WTC11 (cell line): ENCODE results near the gene MELK. TPM values are rescaled to one million over a fixed set of nuclear protein-coding genes. Genes with fewer than 3 reads are reported as not detected.

Experiments used
- ATAC-seq: fragments of 200-7000 bp; cut with Tn5 transposase; 2 replicates; pipeline ENCODE4 v1.10.0; 2021; ENCODE audit warnings: mild to moderate bottlenecking, moderate library complexity
- CTCF ChIA-PET: fragments of 300-600 bp; sonication (Branson Sonifier 250); formaldehyde crosslinking; loops from one replicate; lab custom pipeline; 2021; ENCODE audit warnings: antibody characterized with exemption; lab: Charles Lee
- POLR2A ChIA-PET: fragments of 350-600 bp; sonication (Branson Sonifier 250); formaldehyde crosslinking; loops from one replicate; lab custom pipeline; 2021; ENCODE audit warnings: antibody characterized with exemption; lab: Charles Lee
- DNase-seq: peaks from one replicate; pipeline ENCODE4 v3.0.0; 2021; ENCODE audit warnings: low spot score
- H3K27ac Mint-ChIP-seq: 2 replicates; pipeline ENCODE4 v1.8.0; 2021; ENCODE audit warnings: mixed read lengths
- H3K27me3 Mint-ChIP-seq: 2 replicates; pipeline ENCODE4 v1.8.0; 2021; ENCODE audit warnings: low read depth, mild to moderate bottlenecking, moderate library complexity, mixed read lengths
- H3K36me3 Mint-ChIP-seq: 2 replicates; pipeline ENCODE4 v1.8.0; 2021; ENCODE audit warnings: mixed read lengths
- H3K4me1 Mint-ChIP-seq: 2 replicates; pipeline ENCODE4 v1.8.0; 2022; ENCODE audit warnings: mixed read lengths
- H3K4me3 Mint-ChIP-seq: 2 replicates; pipeline ENCODE4 v1.8.0; 2021; ENCODE audit warnings: mild to moderate bottlenecking, moderate library complexity, mixed read lengths
- H3K9me3 Mint-ChIP-seq: 2 replicates; pipeline ENCODE4 v1.8.0; 2021; ENCODE audit warnings: mixed read lengths
- EMX1 ChIP-seq: fragments of 250-450 bp; sonication (Bioruptor Pico); IDR thresholded peaks from 2 replicates; pipeline ENCODE4 v1.8.0; 2021; ENCODE audit warnings: mild to moderate bottlenecking
- FOXK1 ChIP-seq: sonication (generic); formaldehyde crosslinking; IDR thresholded peaks from 2 replicates; pipeline ENCODE4 v1.8.0; 2022; ENCODE audit warnings: mild to moderate bottlenecking, moderate library complexity, missing genetic modification reagents
- JUN ChIP-seq: sonication (generic); formaldehyde crosslinking; IDR thresholded peaks from 2 replicates; pipeline ENCODE4 v1.8.0; 2023; ENCODE audit warnings: mild to moderate bottlenecking, missing genetic modification reagents
- MXD4 ChIP-seq: fragments of 250-450 bp; sonication (Bioruptor Pico); IDR thresholded peaks from 2 replicates; pipeline ENCODE4 v1.8.0; 2021; ENCODE audit warnings: mild to moderate bottlenecking, moderate library complexity, borderline replicate concordance
- ZBTB21 ChIP-seq: sonication (generic); formaldehyde crosslinking; IDR thresholded peaks from 2 replicates; pipeline ENCODE4 v1.8.1; 2023; ENCODE audit warnings: mild to moderate bottlenecking, missing genetic modification reagents, borderline replicate concordance
- ZNF219 ChIP-seq: sonication (generic); formaldehyde crosslinking; IDR thresholded peaks from 2 replicates; pipeline ENCODE4 v1.8.0; 2023; ENCODE audit warnings: missing genetic modification reagents, mild to moderate bottlenecking, borderline replicate concordance
- ZNF423 ChIP-seq: fragments of 250-450 bp; sonication (Bioruptor Pico); IDR thresholded peaks from 2 replicates; pipeline ENCODE4 v2.1.2; 2022; ENCODE audit warnings: mild to moderate bottlenecking, moderate library complexity
- total RNA-seq: library from RNA; stranded (reverse); gene quantifications from 3 replicates; pipeline ENCODE4 v1.2.3, GENCODE V29; 2021
- TF ChIP-seq, protein P1 (sequence below): sonication (generic); formaldehyde crosslinking; IDR thresholded peaks from 2 replicates; pipeline ENCODE4 v1.8.1; 2023; ENCODE audit warnings: mild to moderate bottlenecking, missing genetic modification reagents
- TF ChIP-seq, protein P2 (sequence below): sonication (generic); formaldehyde crosslinking; IDR thresholded peaks from 2 replicates; pipeline ENCODE4 v1.8.1; 2022; ENCODE audit warnings: low read depth, mild to moderate bottlenecking, moderate library complexity, missing genetic modification reagents, borderline replicate concordance
- TF ChIP-seq, protein P3 (sequence below): fragments of 250-450 bp; sonication (Bioruptor Pico); conservative IDR thresholded peaks from 2 replicates; pipeline ENCODE4 v1.9.0; 2021; ENCODE audit warnings: mild to moderate bottlenecking
- TF ChIP-seq, protein P4 (sequence below): sonication (generic); formaldehyde crosslinking; IDR thresholded peaks from 2 replicates; pipeline ENCODE4 v1.8.1; 2022; ENCODE audit warnings: mild to moderate bottlenecking, moderate library complexity, missing genetic modification reagents
- TF ChIP-seq, protein P5 (sequence below): fragments of 250-450 bp; sonication (Bioruptor Pico); IDR thresholded peaks from 2 replicates; pipeline ENCODE4 v1.9.0; 2021; ENCODE audit warnings: mild to moderate bottlenecking

The MELK gene
- total RNA-seq, 1 experiment from 2014 or later = 53.2 TPM

DNA sequence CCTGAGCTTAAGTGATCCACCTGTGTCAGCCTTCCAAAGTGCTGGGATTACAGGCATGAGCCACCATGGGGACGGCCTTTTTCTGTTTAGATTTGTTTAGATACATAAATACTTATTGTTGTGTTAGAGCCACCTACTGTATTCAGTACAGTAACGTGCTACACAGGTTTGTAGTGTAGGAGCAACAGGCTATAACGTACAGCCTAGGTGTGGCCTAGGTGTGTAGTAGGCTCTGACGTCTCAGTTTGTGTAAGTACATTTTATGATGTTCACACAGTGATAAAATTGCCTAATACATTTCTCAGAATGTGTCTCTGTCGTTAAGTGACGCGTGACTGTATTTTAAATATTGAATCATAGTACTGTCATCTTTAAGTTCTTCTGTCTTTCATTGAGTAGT lies 84.1 kb downstream of the MELK start:
- Mint-ChIP-seq H3K36me3 (peaks cover 38% of the 10 kb centered on the region), H3K4me3 (no peak overlapping the region), H3K4me1 (no peaks in the 10 kb centered on the region), H3K9me3 (no peaks in the 10 kb centered on the region), H3K27ac (no peak overlapping the region), H3K27me3 (no peaks in the 10 kb centered on the region)
- ATAC-seq (no peak), DNase-seq (no peak)
- TF ChIP-seq, protein P1, sequence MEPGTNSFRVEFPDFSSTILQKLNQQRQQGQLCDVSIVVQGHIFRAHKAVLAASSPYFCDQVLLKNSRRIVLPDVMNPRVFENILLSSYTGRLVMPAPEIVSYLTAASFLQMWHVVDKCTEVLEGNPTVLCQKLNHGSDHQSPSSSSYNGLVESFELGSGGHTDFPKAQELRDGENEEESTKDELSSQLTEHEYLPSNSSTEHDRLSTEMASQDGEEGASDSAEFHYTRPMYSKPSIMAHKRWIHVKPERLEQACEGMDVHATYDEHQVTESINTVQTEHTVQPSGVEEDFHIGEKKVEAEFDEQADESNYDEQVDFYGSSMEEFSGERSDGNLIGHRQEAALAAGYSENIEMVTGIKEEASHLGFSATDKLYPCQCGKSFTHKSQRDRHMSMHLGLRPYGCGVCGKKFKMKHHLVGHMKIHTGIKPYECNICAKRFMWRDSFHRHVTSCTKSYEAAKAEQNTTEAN (CRISPR knock-in tag) = no peak
- TF ChIP-seq, protein P2, sequence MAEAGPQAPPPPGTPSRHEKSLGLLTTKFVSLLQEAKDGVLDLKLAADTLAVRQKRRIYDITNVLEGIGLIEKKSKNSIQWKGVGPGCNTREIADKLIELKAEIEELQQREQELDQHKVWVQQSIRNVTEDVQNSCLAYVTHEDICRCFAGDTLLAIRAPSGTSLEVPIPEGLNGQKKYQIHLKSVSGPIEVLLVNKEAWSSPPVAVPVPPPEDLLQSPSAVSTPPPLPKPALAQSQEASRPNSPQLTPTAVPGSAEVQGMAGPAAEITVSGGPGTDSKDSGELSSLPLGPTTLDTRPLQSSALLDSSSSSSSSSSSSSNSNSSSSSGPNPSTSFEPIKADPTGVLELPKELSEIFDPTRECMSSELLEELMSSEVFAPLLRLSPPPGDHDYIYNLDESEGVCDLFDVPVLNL (CRISPR knock-in tag) = no peak
- TF ChIP-seq, protein P3, sequence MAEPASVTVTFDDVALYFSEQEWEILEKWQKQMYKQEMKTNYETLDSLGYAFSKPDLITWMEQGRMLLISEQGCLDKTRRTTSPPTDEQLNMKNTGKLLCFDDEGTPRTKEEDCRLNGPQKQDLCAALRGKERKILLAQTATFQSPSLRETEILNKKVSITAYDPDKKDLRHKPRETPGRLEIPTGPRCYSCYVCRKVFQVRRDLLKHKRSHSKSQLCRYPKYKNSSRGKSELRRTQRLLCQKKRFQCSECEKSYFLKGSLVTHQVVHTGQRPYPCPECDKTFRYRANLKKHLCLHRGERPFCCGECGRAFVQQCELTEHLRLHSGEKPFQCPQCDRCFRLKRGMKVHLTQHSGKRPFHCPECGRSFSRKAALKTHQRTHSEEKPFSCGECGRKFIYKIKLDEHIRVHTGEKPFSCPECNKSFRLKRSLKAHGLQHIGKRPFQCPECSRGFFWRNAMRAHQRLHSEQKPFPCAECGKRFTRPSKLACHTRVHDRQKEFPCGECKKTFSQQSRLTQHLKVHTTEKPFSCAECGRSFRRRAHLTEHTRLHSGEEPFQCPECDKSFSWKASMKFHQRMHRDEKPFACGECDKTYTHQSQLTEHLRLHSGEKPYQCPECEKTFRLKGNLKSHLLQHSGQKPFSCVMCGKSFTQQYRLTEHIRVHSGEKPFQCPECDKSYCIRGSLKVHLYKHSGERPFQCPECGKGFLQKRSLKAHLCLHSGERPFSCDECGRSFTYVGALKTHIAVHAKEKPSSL (CRISPR knock-in tag) = no peak
- CTCF ChIA-PET = no interaction called here
- POLR2A ChIA-PET = no interaction called here

DNA sequence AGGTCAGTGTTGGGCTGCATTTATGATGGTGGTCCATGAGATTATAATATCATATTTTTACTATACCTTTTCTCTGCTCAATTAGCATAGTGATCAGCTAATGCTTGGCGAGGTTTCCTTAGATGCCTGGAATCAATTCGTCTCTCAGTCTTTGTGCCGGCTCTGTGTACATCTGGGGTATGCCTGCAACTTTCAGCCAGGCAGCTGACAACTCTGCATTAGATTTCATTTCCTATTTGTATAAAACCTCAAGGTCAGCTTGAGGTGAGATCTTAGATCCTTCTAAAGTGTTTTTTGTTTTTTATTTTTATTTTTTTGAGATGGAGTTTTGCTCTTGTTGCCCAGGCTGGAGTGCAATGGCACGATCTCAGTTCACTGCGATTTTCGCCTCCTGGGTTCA lies 86.8 kb downstream of the MELK start:
- H3K4me3 Mint-ChIP-seq = no peak overlapping the region
- CTCF ChIA-PET = no interaction called here

DNA sequence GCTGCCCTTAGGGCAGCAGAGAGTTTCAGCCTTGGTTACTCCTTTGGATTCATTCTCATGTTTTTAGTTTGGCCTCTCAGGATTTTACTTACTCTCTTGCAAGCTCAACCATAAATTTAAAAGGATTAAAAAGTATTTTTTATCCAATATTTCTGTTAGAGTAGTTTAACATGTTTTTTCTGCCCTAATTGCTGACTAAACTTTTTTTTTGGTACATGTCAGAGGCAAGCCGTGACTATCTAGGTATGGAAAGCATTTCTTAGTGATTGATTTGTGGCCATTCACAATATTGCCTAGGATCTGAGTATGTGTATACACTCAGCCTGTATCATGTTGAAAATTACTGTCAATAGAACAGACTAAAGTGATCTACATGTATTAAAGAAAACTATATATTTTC lies 92.1 kb downstream of the MELK start:
- Mint-ChIP-seq H3K36me3 (peaks cover 34% of the 10 kb centered on the region), H3K27me3 (no peaks in the 10 kb centered on the region), H3K4me3 (no peak overlapping the region), H3K9me3 (no peaks in the 10 kb centered on the region), H3K27ac (no peak overlapping the region), H3K4me1 (no peaks in the 10 kb centered on the region)
- TF ChIP-seq, protein P4, sequence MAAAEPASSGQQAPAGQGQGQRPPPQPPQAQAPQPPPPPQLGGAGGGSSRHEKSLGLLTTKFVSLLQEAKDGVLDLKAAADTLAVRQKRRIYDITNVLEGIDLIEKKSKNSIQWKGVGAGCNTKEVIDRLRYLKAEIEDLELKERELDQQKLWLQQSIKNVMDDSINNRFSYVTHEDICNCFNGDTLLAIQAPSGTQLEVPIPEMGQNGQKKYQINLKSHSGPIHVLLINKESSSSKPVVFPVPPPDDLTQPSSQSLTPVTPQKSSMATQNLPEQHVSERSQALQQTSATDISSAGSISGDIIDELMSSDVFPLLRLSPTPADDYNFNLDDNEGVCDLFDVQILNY (CRISPR knock-in tag) = no peak
- TF ChIP-seq ZBTB21 (CRISPR knock-in tag) (no peak), ZNF423 (no peak), JUN (CRISPR knock-in tag) (no peak), EMX1 (CRISPR knock-in tag) (no peak), FOXK1 (no peak)
- TF ChIP-seq, protein P5, sequence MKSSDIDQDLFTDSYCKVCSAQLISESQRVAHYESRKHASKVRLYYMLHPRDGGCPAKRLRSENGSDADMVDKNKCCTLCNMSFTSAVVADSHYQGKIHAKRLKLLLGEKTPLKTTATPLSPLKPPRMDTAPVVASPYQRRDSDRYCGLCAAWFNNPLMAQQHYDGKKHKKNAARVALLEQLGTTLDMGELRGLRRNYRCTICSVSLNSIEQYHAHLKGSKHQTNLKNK (CRISPR knock-in tag) = no peak
- ATAC-seq = no peak
- ChIA-PET CTCF (no interaction called here), POLR2A (no interaction called here)
- no peak for DNase-seq

More for the DNA sequence above, 86.8 kb downstream of the MELK start:
- no peak for DNase-seq
- no peak overlapping the region for H3K27ac Mint-ChIP-seq
- no peaks in the 10 kb centered on the region for H3K27me3 Mint-ChIP-seq
- peaks cover 33% of the 10 kb centered on the region for H3K36me3 Mint-ChIP-seq
- TF ChIP-seq, protein P2 (CRISPR knock-in tag) = no peak
- POLR2A ChIA-PET = no interaction called here
- no peaks in the 10 kb centered on the region for H3K9me3 Mint-ChIP-seq
- no peak for ATAC-seq
- H3K4me1 Mint-ChIP-seq = no peaks in the 10 kb centered on the region

DNA sequence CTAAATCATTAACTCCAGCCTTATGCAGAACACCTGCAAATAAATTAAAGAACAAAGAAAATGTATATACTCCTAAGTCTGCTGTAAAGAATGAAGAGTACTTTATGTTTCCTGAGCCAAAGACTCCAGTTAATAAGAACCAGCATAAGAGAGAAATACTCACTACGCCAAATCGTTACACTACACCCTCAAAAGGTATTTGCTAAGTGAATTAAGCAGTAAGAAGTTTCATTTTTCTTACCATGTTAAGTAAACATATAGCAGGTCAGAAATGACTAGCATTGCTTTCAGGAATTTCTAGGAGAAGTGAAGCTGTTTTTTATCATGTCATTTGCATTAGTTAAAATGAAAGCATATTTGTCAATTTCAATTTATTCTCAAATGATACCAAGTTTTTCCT lies 92.7 kb downstream of the MELK start:
- CTCF ChIA-PET = no interaction called here
- Mint-ChIP-seq H3K4me3 (no peak overlapping the region), H3K27me3 (no peaks in the 10 kb centered on the region), H3K27ac (no peak overlapping the region), H3K9me3 (no peaks in the 10 kb centered on the region), H3K36me3 (peaks cover 34% of the 10 kb centered on the region), H3K4me1 (no peaks in the 10 kb centered on the region)
- ATAC-seq (no peak), DNase-seq (no peak)
- TF ChIP-seq MXD4 (CRISPR knock-in tag) (no peak), ZNF219 (CRISPR knock-in tag) (no peak)
- POLR2A ChIA-PET = no interaction called here
